A549 treated with AZD9567 at 1 μM for 4 hours (cell line): ENCODE measurements around the gene TPRX2. TPM values are rescaled to one million over a fixed set of nuclear protein-coding genes. Genes with fewer than 3 reads are reported as not detected.

Experiments used
- total RNA-seq: library from RNA; stranded (reverse); fragments of 200-300 nt; extraction: Qiagen RNA extraction; gene quantifications from 5 replicates; pipeline ENCODE4 v1.2.3, GENCODE V29; 2022; ENCODE audit not compliant: insufficient read depth

Gene TPRX2, protein sequence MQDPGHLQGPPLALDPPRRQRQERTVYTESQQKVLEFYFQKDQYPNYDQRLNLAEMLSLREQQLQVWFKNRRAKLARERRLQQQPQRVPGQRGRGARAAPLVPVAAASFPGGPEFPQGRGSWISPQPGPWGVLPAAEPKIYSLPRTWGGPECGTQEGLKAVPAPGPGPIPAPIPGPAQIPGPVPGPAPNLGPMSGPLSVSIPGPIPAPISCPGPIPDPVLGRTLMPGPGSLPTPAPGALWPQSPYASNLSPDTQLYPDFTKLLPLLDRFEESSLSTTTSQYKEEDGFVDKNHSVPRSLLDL
- not detected in 5 replicates for total RNA-seq

DNA sequence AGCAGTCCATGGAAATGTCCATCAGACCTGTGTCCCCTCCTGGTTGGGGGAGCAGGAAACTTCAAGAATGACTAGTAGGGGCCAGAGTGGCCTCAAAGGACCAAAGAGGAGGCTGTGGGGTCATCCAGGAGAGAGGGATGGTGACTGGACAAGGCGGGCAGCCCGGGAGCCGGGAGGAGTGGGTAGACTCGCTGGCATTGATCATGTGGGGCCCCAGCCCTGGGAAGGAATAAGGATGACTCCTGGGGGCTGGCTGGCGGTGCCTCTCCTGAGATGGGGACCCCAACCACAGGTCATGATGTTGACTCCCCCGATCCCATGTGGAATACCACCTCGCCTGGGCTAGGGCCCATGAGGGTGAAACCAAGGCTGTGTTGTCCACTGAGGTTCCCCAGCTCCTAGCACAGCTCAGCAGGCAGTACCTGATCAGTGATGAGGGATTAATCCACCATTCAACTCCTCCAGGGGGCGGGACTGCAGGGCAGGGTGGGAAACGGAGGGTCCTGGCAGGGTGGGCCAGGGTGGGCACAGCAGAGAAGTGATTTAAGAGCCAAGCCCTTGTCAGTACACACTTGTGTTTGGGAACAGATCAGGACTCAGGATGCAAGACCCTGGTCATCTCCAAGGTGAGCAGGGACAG is at the start of gene TPRX2:
TSS of gene TPRX2 (plus strand) at position 590 of the 640 bp plus-strand sequence. CDS start at position 602, 12 bp downstream.

DNA sequence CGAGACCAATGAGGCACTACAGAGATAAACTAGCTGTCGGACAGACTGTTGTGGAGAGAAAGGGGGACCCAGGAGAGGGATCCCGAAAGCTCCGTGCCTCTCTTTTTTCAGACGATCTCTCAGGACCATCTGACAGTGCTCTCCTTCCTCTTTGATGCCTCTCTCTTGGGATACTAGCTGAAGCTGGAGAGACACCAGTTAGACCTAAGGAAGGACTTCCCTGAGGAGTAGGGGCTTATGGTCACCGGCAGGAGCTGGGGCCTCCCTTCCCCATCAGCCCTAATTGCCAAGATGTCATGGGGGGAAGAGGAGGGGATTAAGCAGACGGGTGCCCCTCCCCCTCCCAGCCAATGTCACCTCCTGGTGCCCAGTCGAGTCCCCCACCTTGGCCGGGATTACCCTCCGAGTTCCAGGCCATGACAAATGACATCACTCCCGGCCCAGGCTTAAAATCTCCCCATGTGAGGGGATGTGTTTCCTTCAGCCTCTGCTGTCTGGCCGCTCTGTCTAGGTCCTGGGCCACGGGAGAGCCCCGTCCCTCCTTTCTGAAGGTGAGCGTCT is 37.5 kb upstream of the TPRX2 start, which contains the start of gene CRX:
TSS of gene CRX (plus strand) at position 478 of the 561 bp plus-strand sequence. CDS start 12,507 bp downstream, outside the sequence.

DNA sequence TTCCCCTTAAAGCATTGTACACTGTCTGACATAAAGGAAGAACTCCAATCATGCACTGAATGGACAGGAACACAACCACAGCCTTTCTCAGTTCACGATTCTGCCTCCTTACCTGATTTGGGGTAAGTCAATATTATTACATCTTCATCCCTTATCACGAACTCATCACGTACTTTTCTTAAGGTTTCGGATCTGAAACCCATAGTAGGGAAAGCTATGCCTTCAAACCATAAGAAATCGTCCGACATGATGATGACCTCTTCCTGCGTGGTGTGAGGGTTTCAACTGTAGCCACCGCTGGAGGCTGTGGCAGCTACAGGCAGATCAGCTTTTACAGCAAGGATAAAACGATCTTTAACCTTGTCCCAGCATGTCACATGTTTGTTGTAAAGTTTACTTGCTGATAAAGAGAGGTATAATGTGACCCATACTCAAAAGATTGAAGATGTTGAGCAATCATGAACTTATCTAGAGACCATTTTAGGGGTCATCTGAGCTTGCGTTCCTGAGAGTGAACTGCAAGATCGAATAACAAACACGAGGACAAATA is 27.1 kb downstream of the TPRX2 start, which contains the start of gene SULT2A1:
TSS of gene SULT2A1 (minus strand) at position 306 of the 550 bp plus-strand sequence. CDS start at position 248, 58 bp downstream.

Other genes starting within 250 kb of the TPRX2 start
- 116 to 142 TPM (median 133 TPM) in 5 replicates for gene EHD2, start 145.8 kb upstream of the TPRX2 start, total RNA-seq
- gene NOP53, start 113.7 kb upstream of the TPRX2 start, total RNA-seq, result 212 to 257 TPM (median 252 TPM) in 5 replicates
- gene SELENOW, start 80.5 kb upstream of the TPRX2 start, total RNA-seq, result 125 to 175 TPM (median 158 TPM) in 5 replicates
- gene TPRX1, start 54.7 kb upstream of the TPRX2 start, total RNA-seq, result not detected in 5 replicates
- not detected in 5 replicates for gene CRX, start 37.3 kb upstream of the TPRX2 start, total RNA-seq
- gene SULT2A1, start 27.1 kb downstream of the TPRX2 start, total RNA-seq, result not detected in 5 replicates
- not detected in 5 replicates for gene BSPH1, start 132.9 kb downstream of the TPRX2 start, total RNA-seq
- not detected in 5 replicates for gene ELSPBP1, start 135.4 kb downstream of the TPRX2 start, total RNA-seq
- not detected in 5 replicates for gene CABP5, start 184.8 kb downstream of the TPRX2 start, total RNA-seq